Lung (tissue), 12 donors: Measurements from ENCODE around the gene BCR. TPM values are rescaled to one million over a fixed set of nuclear protein-coding genes. Genes with fewer than 3 reads are reported as not detected.

Experiments
- ATAC-seq: fragments of 200-7000 bp; cut with Tn5 transposase; one replicate; pipeline ENCODE4 v1.9.1; 2020; ENCODE audit warnings: moderate number of reproducible peaks; ENCODE audit not compliant: insufficient read depth, low FRiP score
- DNase-seq, 3 donors: peaks; one replicate each; pipeline ENCODE4 v3.0.0-alpha.2; 2013 to 2017
- H3K27ac ChIP-seq, 2 donors: one replicate each; pipeline ENCODE4 v1.5.1; 2013; ENCODE audit warnings: mild to moderate bottlenecking in 2 of 2, moderate library complexity in 2 of 2, control low read depth in 1 of 2, inconsistent platforms in 1 of 2, low read depth in 1 of 2, low read length in 1 of 2
- H3K27me3 ChIP-seq, 3 donors: one replicate each; pipeline ENCODE4 v1.5.1; 2013; ENCODE audit warnings: low read length in 2 of 3; ENCODE audit not compliant: control insufficient read depth in 3 of 3, insufficient read depth in 3 of 3
- H3K36me3 ChIP-seq, 4 donors: one replicate each; pipeline ENCODE4 v1.5.1; 2013; ENCODE audit warnings: low read length in 4 of 4, mild to moderate bottlenecking in 1 of 4, moderate library complexity in 1 of 4; ENCODE audit not compliant: control insufficient read depth in 4 of 4, insufficient read depth in 4 of 4
- H3K4me1 ChIP-seq, 5 donors: one replicate each; pipeline ENCODE4 v1.5.1; 2013; ENCODE audit warnings: low read length in 5 of 5, mild to moderate bottlenecking in 2 of 5, moderate library complexity in 1 of 5; ENCODE audit not compliant: control insufficient read depth in 5 of 5, insufficient read depth in 5 of 5
- H3K4me3 ChIP-seq: one replicate; pipeline ENCODE4 v1.5.1; 2013; ENCODE audit warnings: mild to moderate bottlenecking, control low read depth, moderate library complexity
- H3K9ac ChIP-seq, 2 donors: one replicate each; pipeline ENCODE4 v1.5.1; 2013; ENCODE audit warnings: low read length in 2 of 2, control low read depth in 1 of 2; ENCODE audit not compliant: insufficient read depth in 1 of 2
- H3K9me3 ChIP-seq, 4 donors: one replicate each; pipeline ENCODE4 v1.5.1; 2013; ENCODE audit warnings: low read length in 3 of 4, mild to moderate bottlenecking in 1 of 4, moderate library complexity in 1 of 4; ENCODE audit not compliant: control insufficient read depth in 4 of 4, insufficient read depth in 3 of 4
- CTCF ChIP-seq: IDR thresholded peaks from 2 replicates; pipeline ENCODE4 v1.5.1; 2012; ENCODE audit warnings: mild to moderate bottlenecking; ENCODE audit errors: control extremely low read depth, extremely low read depth
- WGBS, 2 donors: extraction: QIAGEN DNeasy Blood & Tissue Kit; methylation state at CpG; one replicate each; pipeline ENCODE4 v1.1.7; 2013; 5-methylcytosine and 5-hydroxymethylcytosine counted together
- polyA plus RNA-seq, 2 donors: library from polyadenylated mRNA; stranded (reverse); fragments of 200-250 nt; gene quantifications; one replicate each; pipeline ENCODE4 v1.2.1, GENCODE V29; 2013
- total RNA-seq, 2 donors: library from RNA; depleted of rRNA in 1 of 2; stranded (reverse); fragments of >200 nt in 1 of 2; gene quantifications; one replicate each; pipeline ENCODE4 v1.2.1, GENCODE V29; 2014 to 2021
- donor health status: control.
- donor health status: control.
- donor health status: Bipolar disorder and iron deficiency.
- donor health status: healthy.
- donor health status: DM: yes; HTN: yes; CAD: no.

BCR gene
- total and polyA plus RNA-seq, 4 donors = 21.8 to 67.3 (median 31.8) TPM

GRCh38 chr22:23285236-23285635 lies 104.9 kb downstream of the BCR start:
- Histone ChIP-seq H3K9me3 (no peaks in the 10 kb centered on the region), H3K36me3 (peaks cover 0 to 59% (median 0%) of the 10 kb centered on the region in 4 donors), H3K27me3 (no peaks in the 10 kb centered on the region), H3K4me3 (no peak overlapping the region), H3K4me1 (peaks cover 0 to 3% (median 0%) of the 10 kb centered on the region in 5 donors), H3K9ac (no peak overlapping the region), H3K27ac (no peak overlapping the region)
- TF ChIP-seq CTCF = no peak
- DNase-seq = no peak
- 96 to 100% methylated on average over 8 of the region's 8 CpGs for WGBS, 2 donors
- ATAC-seq = no peak

GRCh38 chr22:23285734-23286133 lies 105.4 kb downstream of the BCR start:
- ATAC-seq = peak; percentile 6
- peaks cover 0 to 59% (median 0%) of the 10 kb centered on the region in 4 donors for H3K36me3 ChIP-seq
- H3K27me3 ChIP-seq = no peaks in the 10 kb centered on the region
- no peak for TF ChIP-seq CTCF
- no peaks in the 10 kb centered on the region for H3K9me3 ChIP-seq
- no peak for DNase-seq
- WGBS, 2 donors = 94 to 95% methylated on average over 7 of the region's 7 CpGs
- H3K4me3 ChIP-seq = no peak overlapping the region
- no peak overlapping the region for H3K27ac ChIP-seq
- H3K9ac ChIP-seq = no peak overlapping the region
- H3K4me1 ChIP-seq = peaks cover 0 to 3% (median 0%) of the 10 kb centered on the region in 5 donors

- ATAC-seq = no peak
- Histone ChIP-seq H3K36me3 (peaks cover 0 to 60% (median under 1%) of the 10 kb centered on the region in 4 donors), H3K4me3 (no peak overlapping the region), H3K27me3 (no peaks in the 10 kb centered on the region), H3K9ac (no peak overlapping the region), H3K9me3 (no peaks in the 10 kb centered on the region), H3K27ac (no peak overlapping the region), H3K4me1 (peaks cover 0 to 3% (median 0%) of the 10 kb centered on the region in 5 donors)
- 93 to 100% methylated on average over 2 of the region's 2 CpGs for WGBS, 2 donors
- no peak for DNase-seq
- no peak for TF ChIP-seq CTCF
Measured at GRCh38 chr22:23286296-23286695, 106.0 kb downstream of the BCR start.
